ENCODE data around the gene LPAR2.

- TF ChIP-seq CTCF (IDR thresholded peaks at IDR 0.05) = no peak
- TF ChIP-seq POLR2A (IDR thresholded peaks at IDR 0.05) = no peak
These were observed 21.6 kb upstream of the LPAR2 start for GRCh38 chr19:19649580-19649995.
